Psoas muscle (tissue), 8 donors: ENCODE results near the gene EVC2. TPM values are rescaled to one million over a fixed set of nuclear protein-coding genes. Genes with fewer than 3 reads are reported as not detected.

Experiments
- ATAC-seq, 4 donors: fragments of 200-7000 bp; cut with Tn5 transposase; one replicate each; pipeline ENCODE4 v1.9.1; 2020; ENCODE audit warnings: moderate library complexity in 3 of 4, mild to moderate bottlenecking in 2 of 4
- DNase-seq, 2 donors: peaks; one replicate each; pipeline ENCODE4 v3.0.0-alpha.2; 2020
- H3K27ac ChIP-seq: fragments of 200-600 bp; one replicate; pipeline ENCODE4 v1.8.0; 2022
- H3K27me3 ChIP-seq, 3 donors: fragments of 200-600 bp in 1 of 3; one replicate each; pipeline versions ENCODE4 v1.6.1 to v1.8.0; 2013 to 2022; ENCODE audit warnings: low read length in 2 of 3, mild to moderate bottlenecking in 2 of 3, moderate library complexity in 1 of 3; ENCODE audit not compliant: insufficient read depth in 3 of 3
- H3K36me3 ChIP-seq, 2 donors: fragments of 200-600 bp in 1 of 2; one replicate each; pipeline versions ENCODE4 v1.6.1 to v1.8.0; 2013 to 2022; ENCODE audit warnings: low read depth in 1 of 2, mild to moderate bottlenecking in 1 of 2, moderate library complexity in 1 of 2; ENCODE audit not compliant: insufficient read depth in 1 of 2
- H3K4me1 ChIP-seq: fragments of 200-600 bp; one replicate; pipeline ENCODE4 v1.8.0; 2022
- H3K4me3 ChIP-seq: fragments of 200-600 bp; one replicate; pipeline ENCODE4 v1.8.0; 2022; ENCODE audit warnings: mild to moderate bottlenecking
- H3K9me3 ChIP-seq: fragments of 200-600 bp; one replicate; pipeline ENCODE4 v1.8.0; 2022
- CTCF ChIP-seq: fragments of 200-600 bp; IDR thresholded peaks from one replicate; pipeline ENCODE4 v1.8.0; 2022; ENCODE audit warnings: antibody characterized with exemption
- WGBS, 3 donors: extraction: QIAGEN DNeasy Blood & Tissue Kit; methylation state at CpG; one replicate each; pipeline versions ENCODE4 v1.1.6 to v1.1.7; 2013; 5-methylcytosine and 5-hydroxymethylcytosine counted together
- intact Hi-C, 2 donors: fragments of 100-400 bp; cut with DNase I; formaldehyde crosslinking; loops; one replicate each; pipeline versions ENCODE4 v1.11.0 to v1.14.2; 2022
- polyA plus RNA-seq, 3 donors: library from polyadenylated mRNA; stranded (reverse); fragments of 200-250 nt; gene quantifications; one replicate each; pipeline ENCODE4 v1.2.3, GENCODE V29; 2013
- total RNA-seq, 4 donors: library from RNA; stranded (reverse); fragmentation: NEBNext Ultra II Directional in 2 of 4; extraction: Animal tissue kit (Norgen Biotek cat#: 25700) in 2 of 4; gene quantifications; one replicate each; pipeline versions ENCODE4 v1.2.1 to v1.2.4, GENCODE V29; 2021 to 2023
- donor health status: healthy with polysubstance abuse.
- donor health status: DM: no; HTN: no; CAD: no; lungs with moderate emphysema.
- donor health status: Bipolar disorder and iron deficiency.
- donor health status: healthy.
- donor health status: DM: yes; HTN: yes; CAD: no.
- donor health status: DM: no; HTN: no; CAD: no.
- donor health status: DM: no; HTN: no; CAD: no.
- donor health status: DM: yes; HTN: yes; CAD: no.

EVC2 gene
- total and polyA plus RNA-seq, 7 donors, result 0.24 to 1.0 (median 0.44) TPM

- Histone ChIP-seq H3K4me1 (no peaks in the 10 kb centered on the region), H3K27ac (no peak overlapping the region), H3K27me3 (no peaks in the 10 kb centered on the region), H3K36me3 (no peaks in the 10 kb centered on the region), H3K9me3 (peaks cover 2% of the 10 kb centered on the region), H3K4me3 (no peak overlapping the region)
- intact Hi-C loops, result no loop called here
- TF ChIP-seq CTCF, result no peak
- DNase-seq, result no peak
- 29 to 52% (median 30%) methylated on average over 3 of the region's 3 CpGs for WGBS, 3 donors
- ATAC-seq, result no peak
These were observed 181.1 kb downstream of the EVC2 start for GRCh38 chr4:5527211-5527610.

DNA sequence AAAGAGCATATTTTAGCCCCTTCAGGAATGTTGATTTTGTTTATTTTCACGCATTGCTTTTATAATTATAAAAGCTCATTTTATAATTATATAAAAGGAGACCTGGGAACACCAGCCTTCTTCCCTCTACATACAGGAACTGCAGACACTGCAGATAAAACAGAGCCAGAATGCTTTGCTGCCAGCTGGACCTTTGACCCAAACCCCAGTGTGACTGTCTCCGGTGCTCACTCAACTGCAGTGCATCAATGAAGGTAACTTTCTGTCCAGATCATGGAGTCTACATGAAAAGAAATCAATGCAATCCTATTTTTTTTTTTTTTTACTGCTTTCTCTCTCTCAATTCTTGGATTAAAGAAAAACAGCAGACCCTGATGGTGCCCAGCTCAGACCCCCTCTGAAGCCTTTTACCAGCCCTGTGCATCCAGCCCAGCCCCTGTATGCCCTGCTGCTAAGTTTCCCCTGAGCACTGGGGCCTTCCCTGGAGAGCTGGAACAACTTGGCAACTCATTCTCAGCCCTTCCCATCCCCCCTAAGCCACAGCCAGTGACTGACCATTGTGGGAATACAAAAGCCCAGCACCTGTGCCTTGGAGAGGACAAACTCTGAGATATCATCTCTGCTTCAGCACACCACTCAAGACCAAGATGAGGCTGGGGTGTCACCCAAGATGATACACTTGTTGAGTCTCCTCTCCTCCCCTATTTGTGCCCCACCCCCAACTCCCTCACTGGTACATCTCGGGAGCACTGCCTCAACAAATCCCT lies 182.1 kb downstream of the EVC2 start:
- ATAC-seq, result no peak
- H3K4me3 ChIP-seq, result no peak overlapping the region
- H3K9me3 ChIP-seq, result peaks cover 2% of the 10 kb centered on the region
- WGBS, 3 donors, result 37 to 47% (median 44%) methylated on average over 3 of the region's 3 CpGs
- no peaks in the 10 kb centered on the region for H3K4me1 ChIP-seq
- no peak for TF ChIP-seq CTCF
- no peak overlapping the region for H3K27ac ChIP-seq
- H3K27me3 ChIP-seq, result no peaks in the 10 kb centered on the region
- intact Hi-C loops, result no loop called here
- no peak for DNase-seq
- H3K36me3 ChIP-seq, result no peaks in the 10 kb centered on the region

GRCh38 chr4:5524446-5525299 lies 183.7 kb downstream of the EVC2 start:
- 9 to 20% (median 13%) methylated on average over 5 of the region's 5 CpGs for WGBS, 3 donors
- no peaks in the 10 kb centered on the region for H3K27me3 ChIP-seq
- intact Hi-C loops, result no loop called here
- no peaks in the 10 kb centered on the region for H3K36me3 ChIP-seq
- no peak for TF ChIP-seq CTCF
- no peaks in the 10 kb centered on the region for H3K4me1 ChIP-seq
- H3K9me3 ChIP-seq, result peaks cover 2% of the 10 kb centered on the region
- no peak overlapping the region for H3K27ac ChIP-seq
- H3K4me3 ChIP-seq, result no peak overlapping the region
- no peak for DNase-seq
- ATAC-seq, result no peak

GRCh38 chr4:5517372-5517771 lies 191.0 kb downstream of the EVC2 start:
- ATAC-seq, result no peak
- WGBS, 3 donors, result 82 to 97% (median 93%) methylated on average over 4 of the region's 4 CpGs
- no peaks in the 10 kb centered on the region for H3K27me3 ChIP-seq
- DNase-seq, result no peak
- H3K36me3 ChIP-seq, result no peaks in the 10 kb centered on the region
- intact Hi-C loops, result no loop called here
- no peaks in the 10 kb centered on the region for H3K4me1 ChIP-seq
- H3K27ac ChIP-seq, result no peak overlapping the region
- no peak for TF ChIP-seq CTCF
- H3K4me3 ChIP-seq, result no peak overlapping the region
- no peaks in the 10 kb centered on the region for H3K9me3 ChIP-seq
